GF-D8 (cell line): Measurements from ENCODE around the gene GHRHR.

ENCODE experiments used
- DNase-seq: peaks from one replicate; lab custom pipeline; 2025; lab: John Stamatoyannopoulos, UW

GHRHR gene

DNA sequence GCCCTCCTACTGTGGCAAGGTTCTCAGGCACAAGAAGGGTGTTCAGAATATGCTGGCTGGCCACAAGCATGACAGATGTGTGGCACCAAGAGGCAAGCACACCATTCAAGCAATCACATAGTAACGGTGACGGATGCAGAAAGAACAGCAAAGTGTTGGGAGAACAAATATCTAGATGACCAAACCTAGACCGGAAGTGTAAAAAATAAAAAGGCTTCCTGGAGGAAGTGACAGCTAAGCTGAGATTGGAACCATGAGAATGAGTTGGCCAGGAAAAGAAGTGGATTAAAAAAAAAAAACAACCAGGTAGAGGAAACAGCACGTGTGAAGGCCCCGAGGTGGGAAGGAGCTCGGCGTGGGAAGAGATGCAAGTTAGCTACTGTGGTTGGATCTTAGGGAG, 22.0 kb downstream of the GHRHR start:
- no peak for DNase-seq

DNA sequence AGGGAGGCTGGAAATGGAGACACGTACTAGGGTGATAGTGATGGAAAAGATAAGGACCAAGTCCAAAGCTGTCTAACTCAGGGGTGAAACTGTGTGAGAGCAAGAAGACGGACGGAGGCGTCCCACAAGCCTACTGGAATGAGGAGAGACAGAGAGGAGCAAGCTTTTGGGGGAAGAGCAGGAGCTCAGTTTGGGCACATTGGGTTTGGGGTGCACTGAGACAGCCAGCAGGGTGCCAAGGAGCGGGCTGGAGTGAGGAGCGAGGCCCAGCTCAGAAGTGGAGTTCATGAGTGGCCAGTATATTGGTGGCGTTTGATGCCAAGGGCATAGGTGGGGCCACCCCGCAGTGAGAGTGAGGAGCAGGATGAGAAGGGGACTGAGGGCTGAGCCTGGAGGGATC, 22.6 kb downstream of the GHRHR start:
- no peak for DNase-seq

DNA sequence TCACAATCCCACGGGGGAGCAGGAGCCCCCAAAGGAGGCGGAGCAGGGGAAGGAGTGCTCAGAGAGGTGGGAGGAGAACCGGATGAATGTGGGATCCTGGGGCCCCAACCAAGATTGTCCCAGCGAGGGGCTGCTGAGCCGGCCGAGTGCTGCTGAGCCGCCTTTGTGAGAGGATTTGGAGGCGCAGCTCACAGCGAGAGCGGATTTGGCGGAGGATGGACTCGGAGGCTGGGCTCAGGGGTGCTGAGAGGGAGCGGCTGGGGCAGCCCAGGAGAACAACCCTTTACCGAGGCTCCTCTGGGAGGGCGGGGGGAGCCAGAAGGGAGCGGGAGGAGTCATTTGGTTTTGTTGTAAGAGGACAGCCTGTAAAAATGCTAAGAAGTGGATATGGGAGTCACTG, 23.0 kb downstream of the GHRHR start:
- no peak for DNase-seq

DNA sequence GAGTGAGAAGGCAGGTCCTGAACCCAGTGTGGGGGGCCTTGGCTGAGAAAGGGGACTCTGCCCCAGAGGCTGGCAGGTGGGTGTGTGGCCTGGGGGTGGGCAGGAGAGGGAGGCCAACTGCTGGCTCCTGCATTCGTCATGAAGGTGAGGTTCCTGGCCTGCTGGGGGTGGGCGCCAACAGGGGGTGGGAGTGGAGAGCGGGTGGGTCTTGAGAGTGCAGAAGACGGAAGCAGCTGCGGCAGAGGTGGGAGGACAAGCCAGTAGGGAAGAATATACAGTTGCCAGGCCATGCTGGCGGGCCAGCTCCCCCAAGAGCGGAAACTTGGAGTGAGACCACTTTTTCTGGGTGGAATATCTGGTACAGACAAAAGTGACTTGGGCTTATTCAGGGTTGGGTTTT, 23.4 kb downstream of the GHRHR start:
- no peak for DNase-seq

DNA sequence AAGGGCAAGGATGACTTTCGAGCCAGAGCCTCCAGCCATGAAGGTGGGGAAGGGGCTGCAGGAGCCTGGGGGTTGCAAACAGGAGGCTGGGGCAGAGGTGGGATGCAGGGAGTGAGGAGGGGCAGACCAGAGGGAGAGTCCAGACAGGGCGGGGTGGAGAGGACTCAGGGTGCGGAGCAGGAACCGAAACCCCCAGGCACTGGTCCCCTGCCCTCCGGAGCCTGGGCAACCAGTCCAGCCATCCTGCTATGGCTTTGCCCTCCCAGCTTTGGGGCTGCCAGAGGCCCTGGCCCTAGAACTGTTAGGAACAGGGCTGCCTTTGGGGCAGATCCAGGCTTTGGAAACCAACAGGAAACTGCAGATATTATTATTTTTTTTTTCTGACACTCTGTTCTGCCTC, 24.2 kb downstream of the GHRHR start:
- DNase-seq: no peak

DNA sequence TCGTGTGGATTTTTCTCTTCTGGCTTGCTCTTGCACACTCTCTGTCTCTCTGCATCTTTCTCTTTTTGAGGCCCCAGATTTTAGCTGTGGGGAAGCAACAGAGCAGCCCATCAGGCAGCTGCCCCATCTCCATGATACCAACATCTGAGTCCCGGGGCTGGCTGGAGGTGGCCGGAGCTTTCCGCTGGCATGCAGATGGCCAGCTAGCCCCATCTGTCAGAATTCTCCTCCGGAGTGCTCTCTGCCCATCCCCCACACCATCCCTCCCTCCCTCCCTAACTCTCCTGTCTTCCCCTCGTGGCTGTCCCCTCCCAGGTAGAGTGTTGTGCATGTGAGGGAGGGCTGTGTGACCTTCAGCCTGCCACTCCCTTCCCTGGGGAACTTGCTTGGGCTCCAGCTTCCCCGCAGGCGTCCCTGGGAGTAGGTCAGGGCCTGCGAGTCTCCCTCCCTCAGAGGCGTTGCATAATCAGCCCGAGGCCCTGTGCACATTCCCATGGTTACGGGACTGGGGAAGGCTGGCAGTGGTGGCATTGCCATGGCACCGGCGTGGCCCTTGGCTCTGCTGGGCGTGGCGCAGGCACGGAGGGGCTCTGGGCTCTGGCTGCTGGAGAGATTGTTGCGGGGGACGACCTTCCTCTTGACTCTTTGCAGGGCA, 24.7 kb downstream of the GHRHR start:
- DNase-seq: no peak

DNA sequence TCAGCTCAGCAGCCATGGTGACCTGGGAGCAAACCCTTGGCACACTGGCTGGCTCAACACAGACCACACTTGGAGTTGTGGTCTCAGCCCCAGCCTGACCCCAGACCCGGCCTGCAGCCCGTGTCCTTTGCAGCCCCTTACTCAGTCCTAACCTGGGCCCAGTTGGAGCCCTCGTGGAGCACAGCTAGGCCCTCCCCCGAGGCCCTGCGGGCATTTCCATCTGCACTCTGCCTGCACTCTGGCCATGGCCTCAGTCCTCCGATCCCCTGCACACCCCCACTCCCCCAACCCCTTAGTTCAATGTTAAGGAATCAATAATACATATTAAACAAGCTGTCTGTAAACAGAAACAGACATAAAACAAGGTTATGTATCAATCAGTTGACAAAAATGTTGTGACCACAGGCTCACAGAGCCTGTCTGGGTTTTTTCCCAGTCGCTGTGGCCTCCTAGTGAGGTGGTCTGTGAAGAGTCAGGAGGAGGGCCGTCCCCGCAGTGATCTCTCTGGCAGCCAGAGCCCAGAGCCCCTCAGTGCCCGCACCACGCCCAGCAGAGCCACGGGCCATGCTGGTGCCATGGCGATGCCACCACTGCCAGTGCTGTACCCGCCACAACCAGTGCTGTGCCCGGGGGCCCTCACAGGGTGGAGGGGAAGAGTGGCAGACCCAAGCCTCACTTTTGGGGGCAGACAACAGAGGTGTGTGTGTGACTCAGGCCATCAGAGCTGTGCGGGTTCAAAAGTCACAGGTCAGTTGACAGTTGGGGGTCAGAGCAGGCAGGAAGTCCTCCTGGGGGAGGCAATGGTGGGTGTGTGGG, 25.5 kb downstream of the GHRHR start:
- DNase-seq: no peak

DNA sequence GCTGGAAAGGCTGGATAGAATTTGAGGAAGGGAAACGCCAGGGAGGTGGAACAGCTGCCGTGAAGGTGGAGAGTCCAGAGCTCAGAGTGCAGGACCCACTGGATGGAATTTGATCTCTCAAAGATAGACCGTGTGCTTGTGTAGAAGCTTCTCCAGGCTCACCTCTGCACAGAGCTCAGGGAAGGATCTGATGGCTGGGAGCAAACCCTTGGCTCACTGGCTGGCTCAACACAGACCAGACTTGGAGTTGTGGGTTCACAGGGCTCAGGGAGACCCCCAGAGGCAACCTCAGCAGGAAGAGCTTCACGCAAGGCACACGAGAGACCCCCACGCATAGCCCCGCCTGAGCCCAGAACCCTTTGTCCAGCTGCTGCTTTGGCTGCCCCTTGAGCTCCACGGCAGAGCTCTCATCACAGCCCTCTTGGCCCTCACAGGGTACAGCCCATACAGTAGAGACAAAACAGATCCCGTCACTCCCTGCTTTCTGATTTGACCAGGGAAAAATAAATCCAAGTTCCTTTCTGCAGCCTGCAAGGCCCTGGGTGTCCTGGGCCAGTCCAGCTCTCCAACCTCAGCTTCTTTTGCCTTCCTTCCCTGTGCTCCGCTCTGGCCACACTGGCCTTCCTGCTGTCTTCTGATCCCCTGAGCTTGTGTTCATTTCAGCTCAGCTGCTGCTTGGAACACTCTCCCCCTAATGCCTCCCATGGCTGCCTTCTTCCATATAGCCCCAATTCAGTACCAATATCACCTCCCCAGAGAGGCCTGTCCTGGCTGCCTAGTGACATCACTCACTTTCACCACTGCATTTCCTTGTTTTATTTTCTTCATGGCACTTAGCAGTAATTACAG, 26.3 kb downstream of the GHRHR start:
- no peak for DNase-seq

DNA sequence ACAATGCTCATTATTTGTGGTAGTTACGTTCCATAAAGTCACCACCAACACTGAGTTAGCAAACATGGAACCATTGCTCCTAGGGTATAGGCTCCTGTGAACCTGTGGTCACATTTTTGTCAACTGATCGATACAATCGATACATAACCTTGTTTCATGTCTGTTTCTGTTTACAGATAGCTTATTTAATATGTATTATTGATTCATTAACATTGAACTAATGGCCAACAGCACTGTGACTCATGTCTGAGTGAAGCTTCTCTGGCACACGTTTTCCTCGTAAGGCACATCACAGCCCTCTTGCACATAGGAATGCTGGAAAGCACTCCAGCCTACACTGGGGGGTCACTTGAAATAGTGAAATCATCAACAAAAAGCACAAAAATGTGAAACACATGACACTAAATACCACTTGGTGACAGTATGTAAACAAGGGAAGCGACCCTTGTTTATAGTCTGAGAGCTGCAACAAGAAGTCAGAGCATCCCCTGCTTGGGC, 27.0 kb downstream of the GHRHR start:
- no peak for DNase-seq

DNA sequence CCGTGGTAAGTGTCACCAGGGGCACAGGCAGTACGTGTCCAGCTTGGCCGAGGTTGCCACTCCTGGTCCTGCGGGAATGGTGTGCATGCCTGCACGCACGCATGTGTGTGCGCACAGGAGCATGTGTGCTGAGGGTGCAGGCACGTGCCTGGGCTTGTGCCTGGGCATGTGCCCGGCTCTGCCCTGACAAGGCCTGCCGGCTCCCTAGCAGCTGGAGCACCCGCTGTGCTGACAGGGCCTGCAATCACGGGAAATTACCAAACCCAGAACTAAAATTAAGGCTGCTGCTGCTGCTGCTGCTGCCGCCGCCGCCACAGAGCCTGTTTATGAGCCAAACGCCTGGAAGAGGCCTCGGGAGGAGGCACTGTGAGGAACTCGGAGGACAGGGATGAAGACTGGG, 28.7 kb downstream of the GHRHR start:
- DNase-seq: no peak

DNA sequence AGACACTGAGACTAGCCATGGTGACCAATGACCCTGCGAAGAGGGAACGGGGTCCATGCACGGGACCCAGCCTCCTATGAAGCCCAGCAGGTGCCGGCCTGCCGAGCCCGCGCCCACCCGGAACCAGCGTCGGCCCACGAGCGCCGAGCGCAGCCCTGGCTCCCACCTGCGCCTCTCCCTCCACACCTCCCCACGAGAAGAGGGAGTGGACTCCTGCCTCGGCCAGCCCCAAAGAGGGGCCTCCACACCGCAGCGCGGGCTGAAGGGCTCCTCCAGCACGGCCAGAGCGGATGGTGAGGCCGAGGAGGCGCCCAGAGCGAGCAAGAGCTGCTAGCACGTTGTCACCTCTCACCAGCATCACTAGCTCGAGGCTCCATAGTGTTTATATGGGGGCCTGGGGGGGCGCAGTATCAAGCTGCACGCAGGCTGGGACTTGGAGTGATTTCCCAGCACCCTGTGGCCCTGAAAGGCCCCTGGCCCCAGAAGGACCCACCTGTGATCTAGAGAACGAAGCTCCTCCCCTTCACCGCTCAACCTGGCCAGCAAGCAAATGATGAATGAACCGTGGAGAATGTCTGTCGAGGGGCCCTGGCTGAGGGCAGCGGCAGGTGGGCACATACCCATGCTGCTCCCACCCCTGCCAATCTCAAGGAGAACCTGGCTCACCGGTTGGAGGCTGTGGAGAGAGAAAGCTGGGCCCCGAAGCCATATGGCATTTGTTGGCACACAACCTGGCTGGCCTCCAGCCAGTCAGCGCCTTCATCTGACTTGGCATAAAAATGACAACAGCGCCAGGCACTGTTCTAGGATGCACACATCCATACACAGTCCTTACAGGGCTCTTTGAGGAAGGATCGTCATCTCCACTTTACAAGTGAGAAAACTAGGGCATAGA, 30.7 kb downstream of the GHRHR start:
- DNase-seq: no peak

DNA sequence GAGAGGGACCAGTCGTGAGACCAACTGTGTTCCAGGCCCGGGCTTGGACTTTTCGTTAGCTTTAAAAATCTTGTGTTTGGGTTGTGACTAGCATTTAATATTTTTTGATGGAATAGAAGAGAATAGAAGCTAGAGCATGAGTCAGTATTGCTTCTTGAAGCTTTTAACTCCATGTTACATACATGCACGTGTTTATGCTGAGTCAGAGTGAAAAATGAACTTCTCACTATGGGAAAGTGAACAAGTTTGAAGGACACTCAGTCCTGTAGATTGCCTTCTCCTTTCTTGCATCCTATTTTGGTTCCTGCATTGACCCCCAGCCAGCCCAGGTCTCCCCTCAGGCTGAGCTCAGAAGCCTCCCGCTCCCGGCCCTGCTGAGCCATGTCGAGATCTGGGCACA, 31.8 kb downstream of the GHRHR start:
- DNase-seq: no peak

DNA sequence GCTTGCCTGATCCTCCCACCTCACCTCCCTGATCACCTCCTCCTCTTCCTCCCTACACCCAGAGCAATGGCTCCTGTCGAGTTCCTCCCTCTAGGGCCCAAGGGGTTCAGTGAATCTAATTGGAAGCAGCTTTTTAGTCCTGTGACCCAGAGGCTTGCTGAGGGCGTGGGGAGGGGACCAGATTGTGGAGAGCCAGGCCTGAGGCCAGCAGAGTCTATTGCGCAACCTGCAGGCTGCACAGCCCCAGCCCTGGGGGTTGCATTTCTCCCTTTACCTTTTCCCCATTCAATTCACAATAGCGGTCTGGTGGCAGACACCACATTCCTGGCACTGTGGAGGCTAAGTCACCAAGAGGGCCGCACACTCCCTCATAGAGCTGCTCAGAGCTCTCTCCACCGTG, 32.5 kb downstream of the GHRHR start:
- DNase-seq: no peak

DNA sequence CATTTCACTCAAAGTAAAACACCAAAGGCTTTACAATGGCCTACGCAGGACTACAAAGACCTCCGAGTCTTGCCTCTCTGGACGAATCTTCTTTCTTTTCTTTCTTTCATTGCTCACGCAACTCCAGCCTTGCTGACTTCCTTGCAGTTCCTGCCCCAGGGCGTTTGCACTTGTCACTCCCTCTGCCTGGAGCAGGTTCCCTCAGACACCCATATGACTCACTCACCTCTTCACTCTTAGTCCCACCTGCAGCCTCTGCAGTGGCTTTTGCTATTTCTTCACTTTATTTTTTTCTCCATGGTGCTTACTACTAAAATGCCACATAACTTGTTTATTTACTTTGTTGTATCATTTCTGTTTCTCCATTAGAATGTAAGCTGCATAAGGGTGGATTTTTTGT, 33.1 kb downstream of the GHRHR start:
- DNase-seq: no peak

DNA sequence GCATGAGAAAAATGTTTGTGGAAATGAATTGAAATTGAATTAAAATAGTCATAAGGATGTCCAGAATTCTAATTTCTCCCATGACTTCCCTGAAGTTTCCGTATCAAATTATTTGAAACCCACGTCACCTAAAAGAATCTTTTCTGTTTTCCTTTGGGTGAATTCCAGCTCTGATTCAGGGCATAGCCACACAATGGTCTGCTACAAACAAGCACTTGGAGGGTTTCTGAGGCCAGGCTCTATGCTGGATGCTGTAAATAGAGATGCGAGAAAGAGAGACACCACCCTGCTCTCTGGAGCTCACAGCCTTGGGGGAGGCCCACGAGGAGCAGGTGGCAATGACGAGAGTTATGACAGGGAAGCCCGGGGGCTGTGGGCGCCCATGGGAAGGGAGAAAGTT, 33.6 kb downstream of the GHRHR start:
- DNase-seq: no peak

DNA sequence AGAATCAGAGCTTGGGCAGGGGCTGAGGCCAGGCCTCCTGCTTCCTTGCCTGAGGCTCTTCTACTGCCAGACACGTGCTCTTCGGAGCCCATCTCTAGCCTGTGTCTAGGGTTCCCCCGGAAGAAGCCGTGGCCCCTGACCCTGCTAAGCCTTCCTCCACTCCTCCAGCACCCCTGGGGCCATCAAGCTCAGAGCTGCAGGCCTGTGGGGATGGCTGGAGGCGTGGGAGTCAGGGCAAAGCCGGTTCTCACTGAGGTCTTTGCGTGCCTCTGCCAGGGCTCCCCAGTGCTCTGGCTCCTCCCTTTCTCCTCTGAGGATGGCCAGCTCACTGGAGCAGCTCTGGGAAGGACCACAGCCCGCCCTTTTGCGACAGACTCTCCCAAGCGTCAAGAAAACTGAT, 34.4 kb downstream of the GHRHR start:
- no peak for DNase-seq

DNA sequence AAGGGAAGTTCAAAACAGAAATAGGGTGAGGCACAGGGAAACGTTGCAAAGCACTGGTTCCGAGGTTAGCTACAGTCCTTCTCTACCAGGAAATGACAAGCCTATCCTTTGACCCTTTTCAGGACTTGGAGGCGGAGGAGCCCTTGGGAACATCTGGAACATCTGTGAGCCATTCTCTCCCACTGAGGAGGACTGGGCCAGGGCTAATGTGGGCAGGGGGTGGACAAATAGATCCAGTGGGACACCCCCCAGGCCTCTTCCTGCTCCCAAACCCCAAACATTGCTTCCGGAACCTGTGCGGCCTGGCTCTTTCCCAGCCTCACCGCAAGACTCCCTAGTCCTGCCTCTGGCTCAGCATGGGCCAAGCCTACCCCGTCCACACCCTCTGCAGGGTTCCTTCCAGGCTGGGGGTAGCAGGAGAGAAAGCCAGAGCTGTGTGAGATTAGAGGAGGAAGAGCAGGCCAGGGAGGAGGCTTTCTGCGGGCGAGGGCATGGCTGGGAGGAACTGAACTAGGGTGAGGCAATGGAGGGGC, 36.5 kb downstream of the GHRHR start:
- no peak for DNase-seq

DNA sequence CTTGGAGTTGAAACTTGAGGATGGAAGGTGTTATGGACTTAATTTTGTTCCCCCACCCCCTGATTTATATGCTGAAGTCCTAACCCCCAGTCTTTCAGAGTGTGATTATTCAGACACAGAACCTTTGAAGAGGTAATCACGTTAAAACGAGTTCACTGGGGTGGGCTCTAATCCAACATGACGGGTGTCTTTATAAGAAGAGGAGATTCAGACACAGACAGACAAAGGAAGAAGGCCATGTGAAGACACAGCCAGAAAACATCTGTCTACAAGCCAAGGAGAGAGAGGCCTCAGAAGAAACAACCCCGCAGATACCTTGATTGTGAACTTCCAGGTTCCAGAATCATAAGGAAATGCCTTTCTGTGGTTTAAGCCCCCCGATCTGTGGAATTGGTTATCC, 37.0 kb downstream of the GHRHR start:
- no peak for DNase-seq

DNA sequence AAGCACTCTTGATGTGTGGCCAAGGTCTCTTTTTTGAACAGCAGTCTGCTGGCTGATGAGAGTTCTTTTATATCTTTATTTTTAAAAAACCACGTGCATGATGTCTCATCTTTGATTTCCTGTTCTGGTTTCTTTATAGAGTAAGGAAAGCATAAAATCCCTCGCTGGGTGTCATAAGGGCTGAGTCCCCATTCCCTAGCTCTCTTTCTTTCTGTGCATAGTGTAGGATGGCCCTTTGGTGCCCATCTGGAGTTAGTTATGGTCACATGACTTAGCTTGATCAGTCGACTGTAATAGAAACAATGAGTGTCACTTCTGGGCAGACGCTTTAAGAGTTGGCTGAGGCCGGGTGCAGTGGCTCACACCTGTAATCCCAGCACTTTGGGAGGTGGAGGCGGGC, 38.5 kb downstream of the GHRHR start:
- no peak for DNase-seq

DNA sequence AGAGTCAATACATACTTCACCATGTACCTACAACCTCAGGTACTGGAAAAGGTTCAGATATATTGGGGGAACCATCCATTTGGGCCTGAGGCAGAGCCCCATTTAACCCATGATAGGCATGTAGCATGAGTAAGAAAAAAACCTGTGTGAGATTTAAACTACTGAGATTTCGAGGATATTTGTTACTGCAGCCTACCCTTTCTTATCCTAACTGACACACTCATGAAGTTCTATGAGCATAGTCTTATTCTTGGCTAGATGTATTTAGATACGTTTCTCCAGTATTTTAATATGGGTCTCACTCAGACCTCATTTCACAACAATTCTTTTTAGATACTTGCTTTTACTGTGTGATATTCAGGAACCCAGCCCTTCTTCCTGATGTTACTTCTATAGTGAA, 39.3 kb downstream of the GHRHR start:
- DNase-seq: no peak

DNA sequence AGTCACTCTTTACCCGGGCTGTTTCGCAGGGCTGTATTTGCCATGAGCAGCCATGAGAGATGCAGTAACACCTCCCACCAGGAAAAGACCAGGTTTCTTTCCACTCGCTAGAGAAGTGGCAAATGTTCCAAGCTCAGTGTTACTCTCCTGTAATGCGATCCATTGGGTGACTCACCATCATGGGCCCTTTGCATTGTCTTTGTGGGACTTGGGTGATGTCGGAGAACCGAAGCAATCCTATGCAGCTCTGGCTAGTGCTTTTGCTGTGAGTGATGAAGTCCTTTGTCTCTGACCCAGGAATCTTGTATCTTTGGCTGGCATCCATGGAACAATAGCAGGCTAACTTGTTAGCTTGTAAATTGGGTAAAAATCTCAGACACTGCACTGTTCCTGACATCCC, 40.0 kb downstream of the GHRHR start:
- no peak for DNase-seq

DNA sequence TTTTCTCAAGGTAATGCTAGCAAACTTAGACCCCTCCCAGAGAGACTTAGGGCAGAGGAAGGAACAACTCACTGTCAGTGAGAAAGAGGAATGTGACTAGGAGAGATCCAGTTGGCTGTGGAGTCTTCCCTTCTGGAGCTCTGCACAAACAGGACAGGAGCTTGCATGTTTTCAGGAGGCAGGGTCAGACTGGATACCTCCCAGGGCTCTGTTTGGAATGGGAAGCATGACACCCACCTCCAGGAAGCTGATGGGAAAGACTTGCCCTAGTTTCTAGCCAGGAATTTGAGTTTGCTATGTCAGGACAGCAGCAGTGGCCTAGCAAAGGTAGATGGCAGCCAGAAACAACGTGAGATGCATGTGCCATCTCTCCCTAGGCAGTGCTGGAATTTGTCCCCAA, 40.6 kb downstream of the GHRHR start:
- no peak for DNase-seq
